Measurements from ENCODE around the gene GBP1. TPM values are rescaled to one million over a fixed set of nuclear protein-coding genes. Genes with fewer than 3 reads are reported as not detected.

GBP1 gene
- total and polyA plus RNA-seq, 2 of the 4 experiments (the other 2 are of a cell fraction): 39.3 to 118 TPM

GRCh38 chr1:89005286-89006151 is 59.5 kb downstream of the GBP1 start:
- ChIA-PET POLR2A (ENCODE audit: unreplicated experiment) (no interaction called here), CTCF (no interaction called here)
- Histone ChIP-seq H3K4me2 (ENCODE audit: low read depth, low read length) (no peak overlapping the region), H3K4me1 (ENCODE audit: control insufficient read depth, insufficient read depth, low read length) (peaks cover 2% of the 10 kb centered on the region; the same call in 1 of the 2 replicates), H3K36me3 (ENCODE audit: control insufficient read depth, insufficient read depth, low read length) (peaks cover 24% of the 10 kb centered on the region), H2AK9ac (replicated peaks; ENCODE audit: low read depth, low read length, poor library complexity) (no peak overlapping the region), H3K18ac (ENCODE audit: low read depth, low read length) (no peak overlapping the region), H2BK120ac (ENCODE audit: low read depth, low read length) (no peak overlapping the region), H2AFZ (replicated peaks; ENCODE audit: low read length, poor library complexity) (no peak overlapping the region), H2BK15ac (ENCODE audit: low read depth, low read length) (no peak overlapping the region), H4K5ac (ENCODE audit: low read depth, low read length) (no peak overlapping the region), H2BK20ac (ENCODE audit: low read depth, low read length) (no peak overlapping the region), H3K27ac (ENCODE audit: insufficient read depth, low read length) (no peak overlapping the region), H3K79me1 (ENCODE audit: low read depth in 1 of 2, low read length in 2 of 2) (no peaks in the 10 kb centered on the region), H3K27me3 (ENCODE audit: control insufficient read depth, insufficient read depth, low read length) (no peaks in the 10 kb centered on the region), H3K4ac (ENCODE audit: low read depth, low read length) (no peak overlapping the region), H3K14ac (replicated peaks; ENCODE audit: low read depth, low read length) (no peak overlapping the region), H3K56ac (ENCODE audit: extremely low read depth, insufficient read depth, low read length) (no peak overlapping the region), H4K20me1 (ENCODE audit: insufficient read depth, low read length) (no peaks in the 10 kb centered on the region), H2BK5ac (ENCODE audit: low read depth, low read length, poor library complexity, severe bottlenecking) (no peak overlapping the region), H4K91ac (ENCODE audit: insufficient read depth, low read depth, low read length) (no peak overlapping the region), H2AK5ac (ENCODE audit: low read depth, low read length) (no peak overlapping the region), H3K9ac (ENCODE audit: low read depth, low read length) (no peak overlapping the region), H3K23ac (ENCODE audit: low read depth, low read length) (no peak overlapping the region), H4K8ac (ENCODE audit: low read depth in 2 of 2, low read length in 2 of 2) (no peak overlapping the region), H3K9me3 (ENCODE audit: control insufficient read depth, insufficient read depth, low read length) (no peaks in the 10 kb centered on the region), H3K4me3 (ENCODE audit: insufficient read depth, low read depth, low read length) (no peak overlapping the region), H3K9me1 (ENCODE audit: insufficient read depth, low read length) (no peaks in the 10 kb centered on the region)
- TF ChIP-seq MXI1 (IDR thresholded peaks at IDR 0.05; ENCODE audit: borderline replicate concordance, low read depth, low read length) (no peak), POLR2A (IDR thresholded peaks at IDR 0.05; ENCODE audit: low read depth, low read length) (no peak)
- 92% methylated on average over 2 of the region's 9 CpGs; no CpG with 5 or more reads in 1 of the 2 experiments for WGBS, 2 experiments (ENCODE audit: extremely low coverage in 2 of 2, insufficient read length in 1 of 2)
- no peak for DNase-seq
- ATAC-seq (ENCODE audit: low read depth): no peak
- in situ Hi-C loops (cut with MboI; ENCODE audit: low sequenced_read_pairs): no loop called here
- intact Hi-C loops (cut with micrococcal nuclease): no loop called here
- BruUV-seq (replicated peaks): no TSS peak
- dilution Hi-C loops (cut with HindIII; ENCODE audit: low sequenced_read_pairs, unreplicated experiment): no loop called here

Small RNAs within 50 kb of the gene (microRNA-seq; reads per million reads assigned to microRNA genes)
- not detected for gene RF00019 (ENCODE audit: insufficient read depth, insufficient read length)

Small RNAs within 50 kb of the gene (small RNA-seq; reads per million reads assigned to genes)
- gene RF00019: 0 reads per million in 5 experiments

Other genes starting within 250 kb of the GBP1 start
- gene GTF2B, start 173.6 kb downstream of the GBP1 start, total RNA-seq (2012; rRNA removed): 41.0 and 55.5 TPM in 2 replicates
- 24.3 and 32.0 TPM in 2 replicates for gene GTF2B, start 173.6 kb downstream of the GBP1 start, polyA plus RNA-seq (2012; rRNA removed)
- gene KYAT3, start 72.6 kb downstream of the GBP1 start, total RNA-seq (2012; rRNA removed): 20.4 and 34.2 TPM in 2 replicates
- 19.6 and 22.6 TPM in 2 replicates for gene KYAT3, start 72.6 kb downstream of the GBP1 start, polyA plus RNA-seq (2012; rRNA removed)
- 8.1 and 10.8 TPM in 2 replicates for gene RBMXL1, start 72.6 kb downstream of the GBP1 start, total RNA-seq (2012; rRNA removed)
- 2.8 and 3.5 TPM in 2 replicates for gene RBMXL1, start 72.6 kb downstream of the GBP1 start, polyA plus RNA-seq (2012; rRNA removed)
- gene GBP3, start 42.3 kb downstream of the GBP1 start, total RNA-seq (2012; rRNA removed): 42.5 and 50.0 TPM in 2 replicates
- 20.5 and 21.9 TPM in 2 replicates for gene GBP3, start 42.3 kb downstream of the GBP1 start, polyA plus RNA-seq (2012; rRNA removed)
- 12.8 and 17.7 TPM in 2 replicates for gene GBP2, start 60.9 kb upstream of the GBP1 start, total RNA-seq (2012; rRNA removed)
- 6.7 and 8.2 TPM in 2 replicates for gene GBP2, start 60.9 kb upstream of the GBP1 start, polyA plus RNA-seq (2012; rRNA removed)
- gene GBP7, start 110.8 kb upstream of the GBP1 start, total RNA-seq (2012; rRNA removed): not detected in 2 replicates
- not detected in 2 replicates for gene GBP7, start 110.8 kb upstream of the GBP1 start, polyA plus RNA-seq (2012; rRNA removed)
- gene GBP4, start 133.7 kb upstream of the GBP1 start, total RNA-seq (2012; rRNA removed): not detected in 2 replicates
- not detected in 2 replicates for gene GBP4, start 133.7 kb upstream of the GBP1 start, polyA plus RNA-seq (2012; rRNA removed)
- not detected in 2 replicates for gene GBP5, start 207.7 kb upstream of the GBP1 start, total RNA-seq (2012; rRNA removed)
- not detected in 2 replicates for gene GBP5, start 207.7 kb upstream of the GBP1 start, polyA plus RNA-seq (2012; rRNA removed)

Measured in IMR-90 (cell line).